GM12892 (cell line): ENCODE measurements around the gene GLTP.

Experiments
- POLR2A ChIP-seq: IDR thresholded peaks from 2 replicates; pipeline ENCODE4 v1.6.1; 2011; ENCODE audit warnings: low read depth, low read length, control low read depth
- POLR2AphosphoS5 ChIP-seq: IDR thresholded peaks from 2 replicates; pipeline ENCODE4 v1.6.1; 2011; ENCODE audit warnings: low read depth, low read length, control low read depth

- TF ChIP-seq POLR2A (no peak), POLR2AphosphoS5 (no peak)
Observed at GRCh38 chr12:109810954-109811623, 69.3 kb downstream of the GLTP start.
